Dermis microvascular lymphatic vessel endothelial cell (primary cell): ENCODE data around the gene RFX7. TPM values are rescaled to one million over a fixed set of nuclear protein-coding genes. Genes with fewer than 3 reads are reported as not detected.

Source experiments
- DNase-seq, 2 donors: peaks; one replicate each; pipeline versions ENCODE4 v3.0.0 to v3.0.0-alpha.2; 2010; ENCODE audit warnings: low read depth in 2 of 2
- total RNA-seq: library from RNA; depleted of rRNA; stranded (reverse); fragments of >200 nt; gene quantifications from 2 replicates; pipeline ENCODE4 v1.2.1, GENCODE V29; 2014

RFX7 gene
- total RNA-seq, 1 donor from 2014 or later = 3.0 TPM

DNA sequence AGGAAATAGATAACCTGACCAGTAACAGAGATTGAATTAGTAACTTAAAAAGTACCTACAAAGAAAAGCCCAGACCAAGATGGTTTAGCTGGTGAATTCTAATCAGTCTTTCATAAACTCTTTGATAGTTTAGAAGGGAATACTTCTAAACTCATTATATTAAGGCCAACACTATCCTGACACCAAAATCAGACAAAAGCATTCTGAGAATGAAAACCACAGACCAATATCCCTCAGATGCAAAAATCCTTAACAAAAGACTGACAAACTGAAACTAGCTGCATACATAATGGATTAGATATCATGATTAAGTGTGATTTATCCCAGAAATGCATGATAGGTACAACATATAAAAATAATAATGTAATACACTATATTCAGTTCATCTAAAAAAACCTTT is 115.6 kb downstream of the RFX7 start:
- DNase-seq = no peak

DNA sequence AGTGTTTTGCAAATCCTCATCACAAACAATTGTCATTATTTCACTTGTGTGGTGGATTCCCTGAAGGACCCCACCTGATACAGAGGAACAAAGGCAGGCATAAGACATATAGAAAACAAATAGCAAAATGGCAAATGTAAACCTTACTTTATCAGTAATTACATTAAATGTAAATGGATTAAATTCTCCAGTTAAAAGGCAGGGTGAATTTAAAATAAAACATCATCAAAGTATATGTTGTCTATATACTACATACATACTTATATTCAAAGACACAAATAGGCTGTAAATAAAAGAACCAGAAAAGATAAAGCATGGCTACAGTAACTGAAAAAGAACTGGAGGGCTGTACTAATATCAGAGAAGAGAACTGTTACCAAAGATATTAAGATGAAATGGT is 117.3 kb downstream of the RFX7 start:
- DNase-seq = no peak

DNA sequence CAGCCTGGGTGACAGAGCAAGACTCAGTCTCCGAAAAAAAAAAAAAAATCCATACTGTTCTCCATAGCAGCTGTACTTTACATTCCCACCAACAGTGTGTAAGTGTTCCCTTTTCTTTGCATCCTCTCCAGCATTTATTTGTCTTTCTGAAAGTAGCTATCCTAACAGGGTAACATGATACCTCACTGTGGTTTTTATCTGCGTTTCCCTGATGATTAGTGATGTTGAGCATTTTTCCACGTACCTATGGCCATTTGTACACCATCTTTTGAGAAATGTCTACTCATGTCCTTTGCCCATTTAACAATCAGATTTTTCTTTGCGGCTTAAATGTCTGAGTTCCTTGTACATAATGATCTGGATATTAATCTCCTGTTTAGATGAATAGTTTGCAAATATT is 119.3 kb downstream of the RFX7 start:
- no peak for DNase-seq

DNA sequence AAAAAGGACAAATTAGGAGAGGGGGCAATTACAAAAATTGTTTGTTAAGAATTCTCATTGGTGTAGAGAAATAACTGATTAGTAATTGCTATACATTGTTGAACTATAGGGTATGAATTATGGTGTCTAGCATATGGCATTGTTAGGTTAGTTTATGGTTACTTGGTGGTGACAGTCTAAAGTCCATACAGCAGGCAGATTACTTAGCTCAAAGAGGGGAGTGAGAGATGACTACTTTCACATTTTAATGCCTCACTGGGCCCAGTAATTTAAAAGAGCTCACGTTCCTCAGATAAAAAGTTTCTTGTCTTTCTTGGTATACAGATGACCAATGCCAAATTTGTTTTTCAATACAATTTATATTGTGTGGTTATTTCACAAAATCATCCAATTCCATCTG is 137.8 kb downstream of the RFX7 start:
- DNase-seq = no peak

DNA sequence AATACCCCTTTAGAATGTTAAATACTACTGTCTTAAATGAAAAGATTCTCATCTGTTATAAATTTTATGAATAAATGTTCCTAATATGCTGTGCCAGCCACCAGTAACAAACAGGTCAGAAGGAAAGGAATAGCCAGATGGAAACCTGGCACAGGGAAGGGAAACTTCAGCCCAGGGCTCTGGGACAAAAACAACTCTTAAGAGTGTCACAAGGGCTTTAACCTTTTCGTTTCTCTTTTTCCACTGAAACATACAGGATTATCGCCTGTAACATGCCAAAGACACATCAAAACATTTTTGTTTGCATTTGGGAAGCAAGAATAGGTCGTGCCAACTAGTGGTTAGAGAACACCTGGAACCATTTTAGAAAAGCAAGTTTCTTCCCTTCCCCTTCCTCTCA is 141.2 kb downstream of the RFX7 start:
- peak; percentile 30 to 81 for DNase-seq

DNA sequence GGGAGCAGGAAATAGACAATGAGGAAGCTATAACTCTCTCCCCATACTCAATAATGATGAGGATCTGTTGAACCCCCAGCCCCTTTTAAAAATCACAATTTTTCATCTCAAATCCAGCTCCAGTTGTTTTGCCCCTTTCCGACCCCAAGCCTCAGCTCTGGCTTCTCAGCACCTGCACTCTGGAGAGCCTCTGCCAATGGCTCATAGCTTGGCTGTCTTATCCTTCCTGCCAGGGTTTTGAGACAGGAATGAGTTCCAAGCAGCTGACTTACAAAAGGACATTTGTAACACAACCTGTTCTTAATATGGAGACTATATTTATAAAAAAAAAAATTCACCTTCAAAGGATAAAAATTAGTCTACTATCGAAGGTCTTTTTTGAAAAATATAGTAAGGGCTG is 144.4 kb downstream of the RFX7 start:
- no peak for DNase-seq

DNA sequence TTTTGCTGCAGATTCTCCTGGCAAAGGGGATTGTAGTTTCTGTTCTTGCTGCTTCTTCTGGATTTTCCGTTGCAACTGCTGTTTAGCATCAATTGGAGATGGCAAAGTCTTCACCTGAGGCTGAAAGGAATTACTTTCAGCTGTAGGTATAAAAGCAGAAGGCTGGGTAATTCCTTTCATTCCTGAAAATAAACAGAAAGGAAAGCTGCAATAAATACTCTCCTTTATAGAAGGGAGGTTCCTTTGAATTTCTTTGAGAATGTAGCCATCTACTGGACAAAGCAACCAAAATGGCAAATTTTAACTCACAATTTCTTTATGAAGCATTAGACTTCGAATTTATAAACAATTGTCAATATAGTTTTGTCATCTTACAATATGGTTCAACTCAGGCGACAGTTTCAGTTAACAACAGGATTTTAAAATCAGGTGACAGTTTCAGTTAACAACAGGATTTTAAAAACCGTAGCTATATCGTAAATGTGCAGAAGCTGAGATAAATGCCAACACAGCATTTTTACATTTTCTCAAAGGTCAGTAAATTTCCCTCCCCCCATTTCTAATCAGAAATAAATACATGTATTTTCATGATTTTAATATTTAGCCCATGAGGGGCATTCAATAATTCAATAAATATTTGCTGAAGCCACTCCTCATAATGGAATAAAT is 145.3 kb downstream of the RFX7 start:
- no peak for DNase-seq

DNA sequence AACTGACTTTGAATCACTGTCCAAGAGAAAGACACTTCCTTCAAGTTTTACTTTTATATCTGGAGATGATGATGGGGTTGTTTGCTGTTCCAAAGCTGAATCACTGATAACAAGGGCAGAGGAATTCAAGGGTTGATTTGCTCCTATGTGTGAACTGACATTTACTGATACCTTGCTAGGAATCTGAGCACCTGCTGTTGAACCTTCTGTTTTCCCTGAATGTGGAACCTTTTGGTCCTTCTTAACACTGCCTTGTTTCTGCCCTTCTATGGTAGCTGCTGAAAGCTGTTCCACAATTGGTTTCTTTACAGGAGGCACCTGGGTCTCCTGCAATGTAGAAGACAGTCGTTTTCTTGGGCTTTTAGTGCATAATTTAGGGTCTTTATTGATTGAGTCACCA is 148.3 kb downstream of the RFX7 start:
- DNase-seq = no peak

DNA sequence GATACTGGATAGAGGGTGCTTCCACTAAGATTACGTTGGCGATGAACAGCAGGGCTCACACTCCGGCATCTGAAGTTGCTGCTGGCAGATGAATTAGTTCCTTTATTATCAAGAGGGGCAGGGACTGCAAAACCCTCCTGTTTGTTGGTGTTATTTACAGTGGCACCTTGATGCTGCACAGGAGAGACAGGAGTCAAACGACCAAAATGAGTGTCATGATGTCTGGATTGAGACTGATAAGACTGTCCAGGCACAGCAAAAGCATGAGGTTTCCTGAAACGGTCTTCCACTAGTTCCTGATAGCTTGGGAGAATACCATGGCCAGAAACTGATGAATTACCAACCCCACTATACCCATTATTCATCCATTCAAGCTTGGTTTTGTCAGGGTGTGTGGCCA is 149.5 kb downstream of the RFX7 start:
- no peak for DNase-seq

DNA sequence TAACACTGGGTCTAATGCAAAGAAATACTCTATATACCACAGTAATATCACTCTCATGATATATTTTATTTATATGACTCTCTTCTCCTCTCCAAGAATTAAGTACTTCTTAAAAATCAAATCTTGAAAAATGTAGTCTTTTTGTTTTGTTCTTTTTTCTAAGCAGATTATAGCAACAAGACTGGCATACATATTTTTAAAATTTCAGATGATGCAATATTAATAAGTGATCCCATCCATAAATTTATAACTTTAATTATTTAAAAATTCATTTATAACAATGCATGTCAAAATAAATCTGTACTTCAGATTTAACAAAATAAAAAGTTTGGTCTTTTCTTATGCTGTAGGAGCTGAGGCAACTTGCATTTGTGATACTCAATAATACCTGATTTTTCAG is 155.3 kb downstream of the RFX7 start:
- no peak for DNase-seq

DNA sequence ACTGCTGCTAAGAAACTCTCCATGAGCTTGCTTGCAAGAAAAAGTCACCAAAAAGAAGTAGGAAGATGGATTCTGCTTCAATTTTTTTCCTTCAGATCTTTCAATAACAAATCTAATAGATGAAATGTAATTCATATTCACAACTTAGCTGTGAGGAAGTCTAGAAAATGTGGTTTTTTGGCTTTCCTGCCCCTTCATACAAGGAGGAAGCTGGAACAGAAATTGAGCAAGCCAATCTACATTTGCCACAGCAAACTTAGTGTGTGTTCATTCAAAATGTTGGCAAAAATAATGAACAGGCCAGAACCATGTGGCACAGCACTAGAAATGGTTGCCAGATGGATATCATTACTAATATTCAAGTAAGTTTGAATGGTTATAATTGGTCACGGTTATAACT is 157.1 kb downstream of the RFX7 start:
- DNase-seq = no peak

DNA sequence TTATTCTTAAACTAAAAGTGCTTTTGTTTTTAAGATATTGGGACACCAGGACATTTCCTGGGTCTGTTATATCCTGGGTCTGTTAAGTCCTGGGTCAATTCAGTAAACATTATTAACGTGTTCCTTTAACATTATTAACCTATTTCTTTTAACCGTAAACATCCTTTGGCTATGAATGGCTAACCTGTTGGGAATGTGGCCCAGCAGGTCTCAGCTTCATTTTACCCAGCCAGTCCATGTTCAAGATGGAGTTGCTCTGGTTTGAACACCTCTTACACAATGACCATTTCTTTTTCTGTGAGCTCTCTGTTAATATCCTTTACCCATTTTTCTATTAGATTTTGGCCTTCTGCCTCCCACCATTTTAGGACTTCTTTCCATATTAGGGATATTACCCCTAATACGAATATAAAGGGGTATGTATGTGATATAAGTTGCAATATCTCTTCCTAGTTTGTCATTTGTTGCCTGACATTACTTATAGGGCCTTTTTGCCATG is 161.4 kb downstream of the RFX7 start:
- DNase-seq = no peak

DNA sequence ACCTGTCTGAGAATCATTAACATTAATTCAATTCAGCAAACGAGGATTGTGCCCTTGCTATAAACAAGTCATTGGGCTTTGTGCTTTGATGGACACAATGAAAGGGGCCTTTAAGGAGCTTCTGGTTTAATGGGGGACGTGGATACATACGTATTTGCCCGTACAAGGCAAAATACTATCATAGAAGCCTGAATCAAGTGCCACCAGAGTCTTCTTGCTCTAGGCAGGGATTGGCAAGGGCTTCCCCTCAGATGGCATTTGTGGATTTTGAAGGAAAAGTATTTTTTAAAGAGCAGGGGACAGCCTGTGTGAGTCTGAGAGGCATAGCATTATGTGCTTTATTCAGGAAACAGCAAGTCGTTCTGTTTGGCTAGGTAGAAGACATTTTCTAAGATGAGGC is 166.6 kb downstream of the RFX7 start:
- DNase-seq = no peak

DNA sequence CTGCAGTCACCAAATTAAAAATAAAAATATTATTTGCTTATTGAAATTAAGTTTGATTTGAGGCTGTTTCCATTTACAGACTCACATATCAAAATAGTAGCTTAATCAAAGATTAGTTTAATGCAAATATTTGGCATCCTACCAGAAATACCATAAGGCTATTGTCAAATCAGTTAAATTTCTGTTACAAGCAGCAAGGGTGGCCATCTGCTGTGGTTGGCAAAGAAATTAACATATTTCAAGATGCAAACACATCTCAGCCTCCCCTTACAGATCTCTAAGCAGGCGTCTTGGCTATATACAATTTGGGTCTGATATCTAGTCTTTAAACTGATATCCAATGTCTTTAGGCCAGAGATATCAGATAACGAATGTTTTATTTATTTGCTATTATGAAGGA is 167.0 kb downstream of the RFX7 start:
- DNase-seq = no peak

DNA sequence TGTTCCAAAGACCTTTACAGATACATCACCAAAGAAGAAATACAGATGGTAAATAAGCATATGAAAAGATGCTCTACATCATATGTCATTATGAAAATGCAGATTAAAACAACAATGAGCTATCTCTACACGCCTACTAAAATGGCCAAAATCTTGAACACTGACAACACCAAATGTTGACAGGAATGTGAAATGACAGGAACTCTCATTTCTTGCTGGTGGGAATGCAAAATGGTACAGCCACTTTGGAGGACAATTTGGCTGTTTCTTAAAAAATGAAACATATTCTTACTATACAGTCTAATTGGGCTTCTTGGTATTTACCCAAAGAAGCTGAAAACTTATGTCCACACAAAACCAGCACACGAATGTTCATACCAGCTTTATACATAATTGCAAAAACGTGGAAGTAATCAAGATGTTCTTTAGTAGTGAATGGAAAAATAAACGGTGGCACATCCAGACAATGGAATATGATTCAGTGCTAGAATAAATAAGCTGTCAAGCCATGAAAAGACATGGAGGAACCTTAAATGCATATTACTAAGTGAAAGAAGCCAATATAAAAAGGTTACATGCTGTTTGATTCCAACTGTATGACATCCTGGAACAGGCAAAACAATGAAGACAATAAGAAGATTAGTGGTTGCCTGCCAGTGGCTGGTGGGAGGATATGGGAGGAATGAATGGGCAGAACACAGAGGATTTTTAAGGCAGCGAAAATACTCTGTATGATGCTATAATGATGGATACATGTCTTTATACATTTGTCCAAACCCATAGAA is 169.0 kb downstream of the RFX7 start:
- DNase-seq = no peak

DNA sequence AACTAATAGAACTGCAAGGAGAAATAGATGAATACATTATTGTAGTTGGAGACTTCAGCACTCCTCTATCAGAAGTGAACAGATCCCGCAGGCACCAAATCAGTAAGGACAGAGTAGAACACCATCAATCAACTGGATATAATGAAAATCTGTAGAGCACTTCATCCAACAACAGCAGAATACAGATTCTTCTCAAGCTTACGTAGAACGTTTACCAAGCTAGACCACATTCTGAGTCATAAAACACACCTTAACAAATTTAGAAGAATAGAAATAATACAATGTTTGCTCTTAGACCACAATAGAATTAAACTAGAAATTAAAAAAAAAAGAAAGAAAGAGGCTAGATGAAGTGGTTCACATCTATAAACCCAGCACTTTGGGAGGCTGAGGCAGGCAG is 179.5 kb downstream of the RFX7 start:
- no peak for DNase-seq

DNA sequence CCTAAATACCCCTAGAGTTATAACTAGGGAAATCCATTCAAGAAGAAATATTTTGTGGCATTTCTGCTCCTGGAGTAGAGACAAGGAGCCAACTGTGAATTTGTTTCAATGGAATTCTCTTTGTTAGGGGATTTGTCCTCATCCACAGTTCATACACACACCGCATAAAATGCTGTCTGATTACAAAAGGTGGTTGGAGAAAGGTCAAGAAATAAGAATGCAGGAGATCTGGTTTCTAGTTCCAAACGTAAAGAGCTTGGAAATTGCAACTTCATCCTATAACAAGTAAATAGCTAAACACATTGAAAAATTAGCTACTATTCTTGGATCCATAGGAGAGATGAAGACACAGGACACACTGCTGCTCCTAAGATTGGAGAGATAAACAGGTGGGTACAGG is 184.0 kb downstream of the RFX7 start:
- DNase-seq = no peak

DNA sequence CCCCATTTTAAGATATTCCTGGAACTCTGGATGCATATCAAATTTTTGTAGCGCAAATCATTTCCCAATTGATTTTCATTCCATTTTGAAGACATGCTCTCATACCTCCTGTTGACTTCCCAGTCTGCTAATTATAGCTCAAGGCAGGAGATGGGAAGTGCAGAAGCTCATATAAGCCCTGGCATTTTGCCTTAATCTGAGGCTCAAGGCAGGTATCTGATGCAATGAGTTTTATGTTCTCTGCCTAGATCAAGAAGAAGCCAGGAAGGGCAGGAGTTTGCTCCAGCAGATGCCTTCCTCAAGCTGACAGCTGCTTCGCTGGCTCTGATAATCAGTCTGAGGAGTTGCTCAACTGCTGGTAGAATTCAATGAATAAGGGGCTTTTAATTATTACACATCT is 184.7 kb downstream of the RFX7 start:
- peak in 1 of 2 donors; percentile 42 for DNase-seq

DNA sequence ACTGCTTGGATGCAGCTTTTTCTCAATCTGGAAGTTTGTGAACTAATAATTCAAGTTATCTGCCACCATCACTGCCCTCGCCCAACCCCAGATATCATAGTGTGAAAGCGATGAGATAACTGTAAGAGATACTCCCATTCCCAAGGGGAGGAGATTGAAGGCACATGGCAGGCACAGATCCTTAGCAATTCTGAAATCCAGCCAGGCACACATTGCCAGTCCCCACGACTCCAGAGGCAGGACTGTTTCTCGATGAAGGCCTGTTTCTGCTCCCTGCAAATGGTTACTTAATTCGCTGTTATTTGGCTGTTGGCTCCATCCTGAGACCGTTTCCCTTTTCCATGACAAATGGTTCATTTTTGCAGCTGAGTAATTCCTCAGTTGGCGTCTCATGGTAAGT is 187.1 kb downstream of the RFX7 start:
- no peak for DNase-seq

DNA sequence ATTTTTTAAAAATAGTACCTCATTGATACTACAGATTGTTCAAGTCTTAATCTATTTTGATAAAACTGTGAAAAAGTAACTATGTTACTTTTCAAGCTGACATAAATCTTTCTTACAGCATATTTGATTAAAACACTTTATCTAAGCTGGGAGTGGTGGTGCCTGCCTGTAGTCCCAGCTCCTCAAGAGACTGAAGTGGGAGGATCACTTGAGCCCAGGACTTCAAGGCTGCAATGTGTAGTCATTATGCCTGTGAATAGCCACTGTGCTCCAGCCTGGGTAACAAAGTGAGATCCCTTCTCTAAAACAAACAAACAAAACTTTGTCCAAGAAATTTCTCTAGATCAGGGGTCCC is 190.7 kb downstream of the RFX7 start:
- no peak for DNase-seq

DNA sequence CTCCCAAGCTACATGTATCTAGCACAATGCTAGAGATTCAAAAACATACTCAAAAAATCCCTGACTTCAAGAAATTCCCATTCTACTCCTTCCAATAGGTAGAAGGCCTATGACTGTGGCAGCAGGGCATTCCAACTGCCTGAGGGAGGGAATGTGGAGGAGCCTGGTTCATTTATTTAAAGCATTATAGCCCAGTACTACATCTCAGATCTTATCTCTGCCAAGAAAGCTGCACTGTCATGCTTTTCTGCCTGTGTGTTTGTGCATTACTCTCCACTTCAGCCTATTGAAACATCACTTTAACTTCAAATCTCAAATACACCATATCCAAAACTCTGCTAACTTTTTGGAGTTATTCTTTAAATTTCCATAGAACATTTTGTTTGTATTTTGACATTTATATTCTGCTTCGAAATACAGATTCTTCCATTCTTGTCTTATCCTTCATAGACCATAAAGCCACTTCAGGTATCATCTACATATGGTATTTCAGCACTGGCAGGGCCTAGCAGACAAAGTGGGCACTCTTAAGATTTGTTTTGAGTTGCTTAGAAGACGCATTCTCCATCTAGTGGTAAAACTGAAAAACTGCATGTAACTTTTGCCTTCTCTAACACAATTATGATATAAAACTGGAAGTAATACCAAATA is 191.2 kb downstream of the RFX7 start:
- peak in 1 of 2 donors; percentile 64 for DNase-seq

DNA sequence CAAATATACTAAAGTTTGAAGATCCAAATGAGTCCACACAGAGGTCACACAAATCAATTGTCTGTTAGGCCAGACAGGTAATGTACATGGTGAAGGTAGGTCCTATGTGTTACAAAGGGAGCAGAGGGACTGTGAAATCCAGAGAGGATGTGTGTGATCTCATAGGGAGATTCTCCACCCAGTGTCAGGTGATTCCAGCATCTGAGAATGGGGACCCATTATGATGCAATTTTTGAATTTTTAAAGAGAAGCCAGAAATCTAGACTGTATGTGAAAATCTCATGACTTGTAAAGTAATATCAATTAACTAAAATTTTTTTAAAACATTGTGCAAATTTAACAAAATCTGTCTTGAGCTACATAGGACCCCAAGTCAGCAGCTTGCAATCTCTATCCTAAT is 192.0 kb downstream of the RFX7 start:
- no peak for DNase-seq

DNA sequence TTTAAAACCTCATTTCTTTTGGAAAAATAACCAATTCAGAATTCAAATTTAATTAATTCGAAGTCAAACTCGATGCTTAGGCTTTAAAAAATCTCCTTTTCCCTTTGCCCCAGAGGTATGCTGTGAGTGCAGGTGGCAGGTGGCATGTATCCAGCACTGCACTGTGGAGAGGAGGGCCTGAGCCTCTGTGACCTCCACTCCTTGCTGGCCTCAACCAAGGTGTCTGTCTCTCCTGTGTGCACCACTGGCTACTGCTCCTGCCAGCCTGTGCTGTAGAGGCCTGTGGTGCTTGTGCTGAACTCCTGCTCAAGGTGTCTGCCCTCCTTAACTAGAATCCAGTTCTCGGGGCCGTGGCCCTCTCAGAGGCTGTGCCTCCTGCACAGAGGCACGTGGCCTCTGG is 194.1 kb downstream of the RFX7 start:
- no peak for DNase-seq
